ENCODE results near the gene YIPF5.
A peak's percentile ranks its signal among the peaks of the same experiment; 100 is the strongest.

YIPF5 gene

GRCh38 chr5:144125163-144125726 lies 45.2 kb downstream of the YIPF5 start:
- TF ChIP-seq, protein P1, sequence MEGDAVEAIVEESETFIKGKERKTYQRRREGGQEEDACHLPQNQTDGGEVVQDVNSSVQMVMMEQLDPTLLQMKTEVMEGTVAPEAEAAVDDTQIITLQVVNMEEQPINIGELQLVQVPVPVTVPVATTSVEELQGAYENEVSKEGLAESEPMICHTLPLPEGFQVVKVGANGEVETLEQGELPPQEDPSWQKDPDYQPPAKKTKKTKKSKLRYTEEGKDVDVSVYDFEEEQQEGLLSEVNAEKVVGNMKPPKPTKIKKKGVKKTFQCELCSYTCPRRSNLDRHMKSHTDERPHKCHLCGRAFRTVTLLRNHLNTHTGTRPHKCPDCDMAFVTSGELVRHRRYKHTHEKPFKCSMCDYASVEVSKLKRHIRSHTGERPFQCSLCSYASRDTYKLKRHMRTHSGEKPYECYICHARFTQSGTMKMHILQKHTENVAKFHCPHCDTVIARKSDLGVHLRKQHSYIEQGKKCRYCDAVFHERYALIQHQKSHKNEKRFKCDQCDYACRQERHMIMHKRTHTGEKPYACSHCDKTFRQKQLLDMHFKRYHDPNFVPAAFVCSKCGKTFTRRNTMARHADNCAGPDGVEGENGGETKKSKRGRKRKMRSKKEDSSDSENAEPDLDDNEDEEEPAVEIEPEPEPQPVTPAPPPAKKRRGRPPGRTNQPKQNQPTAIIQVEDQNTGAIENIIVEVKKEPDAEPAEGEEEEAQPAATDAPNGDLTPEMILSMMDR (conservative IDR thresholded peaks at IDR 0.05; ENCODE audit: control insufficient read depth, insufficient read depth, low read depth, low read length): no peak
- peak; percentile 41 for DNase-seq (ENCODE audit: low read depth)

DNA sequence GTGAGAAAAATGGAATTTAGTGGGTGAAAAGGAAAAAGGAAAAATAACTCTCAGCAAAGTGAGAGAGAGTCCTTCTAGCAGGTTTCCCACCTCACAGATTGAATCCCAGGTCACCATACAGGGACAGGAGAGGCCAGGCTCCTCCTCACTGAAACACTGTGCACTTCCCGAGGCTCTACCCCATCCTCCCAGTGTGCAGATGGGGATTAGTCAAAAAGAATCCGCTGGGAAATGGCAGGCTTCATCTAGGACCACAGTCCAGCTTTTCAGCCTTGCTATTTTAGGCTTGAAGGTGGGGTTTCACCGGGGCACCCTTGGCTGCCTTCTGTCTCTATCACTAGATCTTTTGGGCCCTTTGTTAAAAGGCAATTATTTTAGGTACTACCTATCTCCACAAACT lies 47.8 kb downstream of the YIPF5 start:
- no peak overlapping the region for H3K4me3 ChIP-seq (ENCODE audit: control insufficient read depth, low read depth, low read length)
- no peak for DNase-seq (ENCODE audit: low read depth)
- TF ChIP-seq, protein P1 (conservative IDR thresholded peaks at IDR 0.05; ENCODE audit: control insufficient read depth, insufficient read depth, low read depth, low read length): no peak

More at GRCh38 chr5:144125163-144125726, 45.2 kb downstream of the YIPF5 start:
- no peak overlapping the region for H3K4me3 ChIP-seq (ENCODE audit: control insufficient read depth, low read depth, low read length)

DNA sequence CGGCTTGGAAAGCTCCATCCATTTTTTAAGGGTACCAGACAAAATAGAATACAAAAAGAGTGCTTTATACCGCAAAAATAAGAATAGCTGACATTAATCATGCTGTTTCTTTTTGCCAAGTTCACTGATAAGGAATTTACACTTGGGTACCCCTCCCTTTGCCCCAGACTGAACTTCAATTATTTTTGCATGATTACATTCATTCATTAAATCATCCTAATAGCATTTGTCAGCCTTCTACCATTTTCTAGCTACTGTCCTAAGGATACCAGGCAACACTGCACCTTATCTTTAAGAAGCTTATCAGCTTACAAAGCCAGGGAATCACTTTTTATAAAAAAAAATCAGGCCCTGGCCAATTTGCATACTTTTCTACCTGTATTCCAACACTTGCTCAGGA lies 48.4 kb downstream of the YIPF5 start:
- no peak for DNase-seq (ENCODE audit: low read depth)
- H3K4me3 ChIP-seq (ENCODE audit: control insufficient read depth, low read depth, low read length): no peak overlapping the region
- TF ChIP-seq, protein P1 (conservative IDR thresholded peaks at IDR 0.05; ENCODE audit: control insufficient read depth, insufficient read depth, low read depth, low read length): no peak

- no peak overlapping the region for H3K4me3 ChIP-seq (ENCODE audit: control insufficient read depth, low read depth, low read length)
- TF ChIP-seq, protein P1 (conservative IDR thresholded peaks at IDR 0.05; ENCODE audit: control insufficient read depth, insufficient read depth, low read depth, low read length): no peak
- peak; percentile 36 for DNase-seq (ENCODE audit: low read depth)
These were observed 48.9 kb downstream of the YIPF5 start for GRCh38 chr5:144121577-144121976.

- DNase-seq (ENCODE audit: low read depth): no peak
- TF ChIP-seq, protein P1 (conservative IDR thresholded peaks at IDR 0.05; ENCODE audit: control insufficient read depth, insufficient read depth, low read depth, low read length): no peak
- no peak overlapping the region for H3K4me3 ChIP-seq (ENCODE audit: control insufficient read depth, low read depth, low read length)
These were observed 49.7 kb downstream of the YIPF5 start for GRCh38 chr5:144120661-144121180.

DNA sequence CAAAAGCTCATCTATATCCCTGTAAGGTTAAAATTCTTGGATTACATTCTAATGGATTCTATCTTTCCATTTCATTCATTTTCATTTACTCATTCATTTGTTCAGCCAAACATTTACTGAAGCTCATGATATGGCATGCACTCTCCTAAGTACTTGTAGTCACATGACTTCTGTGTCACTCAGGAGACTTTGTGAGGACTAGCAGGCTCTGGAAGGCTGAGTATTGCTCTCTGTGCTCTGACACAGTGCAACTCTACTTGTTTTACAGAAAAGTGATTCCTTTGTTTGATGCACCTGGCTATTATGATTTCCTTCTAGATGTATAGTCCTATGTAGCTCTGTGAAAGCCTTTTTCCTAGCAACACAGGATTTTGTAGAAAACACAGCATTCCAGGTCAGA lies 53.0 kb downstream of the YIPF5 start:
- TF ChIP-seq, protein P1 (conservative IDR thresholded peaks at IDR 0.05; ENCODE audit: control insufficient read depth, insufficient read depth, low read depth, low read length): no peak
- H3K4me3 ChIP-seq (ENCODE audit: control insufficient read depth, low read depth, low read length): no peak overlapping the region
- DNase-seq (ENCODE audit: low read depth): no peak

Data from fibroblast of mammary gland (primary cell).